ENCODE results near the gene FLOT1. TPM values are rescaled to one million over a fixed set of nuclear protein-coding genes. Genes with fewer than 3 reads are reported as not detected.

The FLOT1 gene
- total RNA-seq, 4 donors from 2014 or later, result 96.9 to 127 (median 117) TPM

DNA sequence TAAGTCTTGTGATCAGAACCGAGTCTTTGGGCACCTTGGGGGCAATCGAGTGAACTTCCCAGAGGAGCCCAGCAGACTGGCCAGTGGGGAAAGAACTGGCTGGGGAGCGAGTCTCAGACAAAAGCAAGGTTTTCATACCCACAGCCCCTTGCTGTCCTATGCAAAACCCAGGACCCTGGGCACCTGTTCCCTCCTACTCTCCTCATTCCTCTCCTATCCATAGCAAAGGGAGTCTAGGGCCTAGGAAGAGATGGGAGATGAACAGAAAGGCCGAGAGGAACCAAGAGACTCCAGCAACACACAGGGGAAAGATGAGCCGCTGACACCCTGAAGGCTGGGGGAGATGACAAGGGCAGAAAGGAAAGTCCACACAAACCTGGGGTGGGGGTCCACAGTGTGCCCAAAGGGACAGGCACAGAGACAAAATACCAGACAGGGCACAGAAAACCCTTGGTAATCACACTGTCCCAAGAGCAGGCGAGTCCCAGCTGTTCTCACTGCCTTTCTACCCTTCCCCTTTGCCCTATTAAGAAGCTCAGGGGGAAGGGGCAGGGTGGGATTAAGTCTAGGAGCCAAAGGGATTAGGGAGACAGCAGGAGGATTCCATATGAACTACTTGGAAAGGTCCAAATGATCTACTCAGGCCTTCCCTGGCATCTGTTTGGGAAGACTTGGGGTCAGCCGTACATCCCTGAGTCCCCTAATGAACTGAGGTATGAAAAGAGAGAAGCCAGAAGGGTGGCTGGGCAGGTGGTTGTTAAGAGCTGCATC lies 62.5 kb downstream of the FLOT1 start:
- no peak for TF ChIP-seq POLR2A (IDR thresholded peaks at IDR 0.05)
- TF ChIP-seq, protein P1, sequence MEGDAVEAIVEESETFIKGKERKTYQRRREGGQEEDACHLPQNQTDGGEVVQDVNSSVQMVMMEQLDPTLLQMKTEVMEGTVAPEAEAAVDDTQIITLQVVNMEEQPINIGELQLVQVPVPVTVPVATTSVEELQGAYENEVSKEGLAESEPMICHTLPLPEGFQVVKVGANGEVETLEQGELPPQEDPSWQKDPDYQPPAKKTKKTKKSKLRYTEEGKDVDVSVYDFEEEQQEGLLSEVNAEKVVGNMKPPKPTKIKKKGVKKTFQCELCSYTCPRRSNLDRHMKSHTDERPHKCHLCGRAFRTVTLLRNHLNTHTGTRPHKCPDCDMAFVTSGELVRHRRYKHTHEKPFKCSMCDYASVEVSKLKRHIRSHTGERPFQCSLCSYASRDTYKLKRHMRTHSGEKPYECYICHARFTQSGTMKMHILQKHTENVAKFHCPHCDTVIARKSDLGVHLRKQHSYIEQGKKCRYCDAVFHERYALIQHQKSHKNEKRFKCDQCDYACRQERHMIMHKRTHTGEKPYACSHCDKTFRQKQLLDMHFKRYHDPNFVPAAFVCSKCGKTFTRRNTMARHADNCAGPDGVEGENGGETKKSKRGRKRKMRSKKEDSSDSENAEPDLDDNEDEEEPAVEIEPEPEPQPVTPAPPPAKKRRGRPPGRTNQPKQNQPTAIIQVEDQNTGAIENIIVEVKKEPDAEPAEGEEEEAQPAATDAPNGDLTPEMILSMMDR (IDR thresholded peaks at IDR 0.05 in 4 of 5, conservative IDR thresholded peaks at IDR 0.05 in 1 of 5), result no peak
- Histone ChIP-seq H3K36me3 (peaks cover 0 to 28% of the 10 kb centered on the region in 2 donors), H3K9me3 (no peaks in the 10 kb centered on the region), H3K4me3 (peak overlapping the region in 1 of 4 donors; percentile 7), H3K4me1 (peaks cover 15 to 18% of the 10 kb centered on the region in 2 donors), H3K27ac (peak overlapping the region in 3 of 4 donors; percentile 25 to 51 (median 32)), H3K27me3 (no peaks in the 10 kb centered on the region)
- intact Hi-C loops (cut with DNase I; ENCODE audit: low total_unique reads), result loop anchor here (1.0 to 5.0 kb wide), 2 partner anchors 42 to 407 kb away; no protein-coding TSS in a partner anchor
- no peak for ATAC-seq
- in situ Hi-C loops (cut with MboI; ENCODE audit: low sequenced_read_pairs in 4 of 4), result loop anchor here (5.0 to 10.0 kb wide), 2 partner anchors 42 to 145 kb away; partner anchors contain the start of gene TUBB (in 4 of the 4)
- DNase-seq, result no peak

DNA sequence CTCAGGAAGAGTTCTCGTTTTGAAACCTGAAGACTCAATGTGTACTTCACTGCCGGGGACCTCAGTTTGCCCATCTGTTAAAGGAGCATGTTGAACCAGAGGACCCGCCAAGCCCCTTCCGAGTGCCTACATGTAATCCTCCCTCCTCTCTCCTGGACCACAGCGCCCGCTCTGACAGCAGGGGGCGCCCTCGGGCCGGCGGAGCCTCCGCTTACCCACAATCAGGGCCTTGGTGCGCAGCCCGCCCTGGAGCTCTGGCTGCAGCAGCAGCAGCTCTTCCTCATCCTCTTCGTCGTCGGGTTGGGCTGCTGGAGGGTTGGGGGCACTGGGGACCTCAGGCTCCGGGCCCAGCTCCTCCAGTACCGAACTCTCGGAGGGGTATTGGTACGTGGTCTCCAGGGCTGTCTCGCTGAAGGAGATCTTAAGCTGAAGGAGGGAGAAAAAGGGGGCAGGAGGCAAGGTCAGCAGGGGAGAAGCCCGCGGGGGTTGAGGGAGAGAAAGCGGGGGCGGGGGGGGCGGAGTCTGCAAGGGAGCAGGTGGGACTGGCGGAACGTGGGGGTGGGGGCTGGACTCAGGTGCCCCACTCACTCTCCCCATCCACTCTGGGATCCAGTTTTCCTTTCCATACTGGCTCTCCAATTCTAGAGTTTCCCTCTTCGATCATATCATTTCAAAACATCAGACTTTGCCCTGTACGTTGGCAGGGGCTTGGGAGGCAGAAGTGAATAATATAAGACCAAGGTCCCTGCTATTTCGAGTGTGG lies 63.3 kb downstream of the FLOT1 start:
- H3K9me3 ChIP-seq, result no peaks in the 10 kb centered on the region
- H3K4me1 ChIP-seq, result peaks cover 15 to 18% of the 10 kb centered on the region in 2 donors
- in situ Hi-C loops (cut with MboI; ENCODE audit: low sequenced_read_pairs in 4 of 4) (loop anchor here in 1 of 4 donors (5.0 kb wide), 1 partner anchor 43 kb away; the partner anchor contains the start of gene TUBB), intact Hi-C loops (cut with DNase I; ENCODE audit: low total_unique reads) (loop anchor here (1.0 to 5.0 kb wide), 2 partner anchors 43 to 408 kb away; no protein-coding TSS in a partner anchor)
- peaks cover 0 to 28% of the 10 kb centered on the region in 2 donors for H3K36me3 ChIP-seq
- no peaks in the 10 kb centered on the region for H3K27me3 ChIP-seq
- peak overlapping the region in 1 of 4 donors; percentile 7 for H3K4me3 ChIP-seq
- TF ChIP-seq, protein P1 (IDR thresholded peaks at IDR 0.05 in 4 of 5, conservative IDR thresholded peaks at IDR 0.05 in 1 of 5), result peak; percentile 94 to 98 (median 98)
- no peak for TF ChIP-seq POLR2A (IDR thresholded peaks at IDR 0.05)
- peak overlapping the region in 3 of 4 donors; percentile 25 to 51 (median 38) for H3K27ac ChIP-seq
- ATAC-seq, result peak; percentile 76 to 83
- peak; percentile 68 to 79 for DNase-seq

Other genes starting within 250 kb of the FLOT1 start
- 10 to 100 TPM; 13.2 to 16.0 (median 14.9) TPM for gene GNL1, start 186.2 kb downstream of the FLOT1 start, total RNA-seq
- gene PRR3, start 185.4 kb downstream of the FLOT1 start, total RNA-seq, result 1 to 10 TPM in 3 of 4 donors, under 1 TPM in 1; 0.75 to 1.6 (median 1.3) TPM
- gene ABCF1, start 171.2 kb downstream of the FLOT1 start, total RNA-seq, result 100 to 1,000 TPM in 3 of 4 donors, 10 to 100 TPM in 1; 55.8 to 122 (median 111) TPM
- 10 to 100 TPM; 24.1 to 31.5 (median 27.0) TPM for gene PPP1R10, start 125.4 kb downstream of the FLOT1 start, total RNA-seq
- gene MRPS18B, start 124.8 kb downstream of the FLOT1 start, total RNA-seq, result 100 to 1,000 TPM; 155 to 211 (median 167) TPM
- gene ATAT1, start 115.8 kb downstream of the FLOT1 start, total RNA-seq, result 1 to 10 TPM in 2 of 4 donors, under 1 TPM in 2; 0.73 to 7.8 (median 1.7) TPM
- gene C6orf136, start 95.6 kb downstream of the FLOT1 start, total RNA-seq, result 10 to 100 TPM; 11.2 to 24.9 (median 19.8) TPM
- gene DHX16, start 69.7 kb downstream of the FLOT1 start, total RNA-seq, result 10 to 100 TPM; 39.1 to 74.8 (median 49.4) TPM
- 10 to 100 TPM in 3 of 4 donors, 1 to 10 TPM in 1; 4.4 to 16.9 (median 12.4) TPM for gene PPP1R18, start 56.0 kb downstream of the FLOT1 start, total RNA-seq
- gene NRM, start 51.7 kb downstream of the FLOT1 start, total RNA-seq, result 1 to 10 TPM in 3 of 4 donors, under 1 TPM in 1; 0.32 to 2.0 (median 1.4) TPM
- gene MDC1, start 25.4 kb downstream of the FLOT1 start, total RNA-seq, result 1 to 10 TPM; 3.6 to 8.9 (median 6.2) TPM
- 100 to 1,000 TPM in 3 of 4 donors, 10 to 100 TPM in 1; 79.7 to 294 (median 193) TPM for gene TUBB, start 22.3 kb downstream of the FLOT1 start, total RNA-seq
- 1 to 10 TPM in 3 of 4 donors, under 1 TPM in 1; 0.24 to 2.0 (median 1.4) TPM for gene IER3, start 1.9 kb upstream of the FLOT1 start, total RNA-seq
- gene DDR1, start 141.8 kb upstream of the FLOT1 start, total RNA-seq, result 10 to 100 TPM; 20.0 to 62.2 (median 59.3) TPM
- 10 to 100 TPM in 1 of 4 donors, 1 to 10 TPM in 3; 5.7 to 20.7 (median 7.5) TPM for gene GTF2H4, start 165.5 kb upstream of the FLOT1 start, total RNA-seq
- gene VARS2, start 171.6 kb upstream of the FLOT1 start, total RNA-seq, result 10 to 100 TPM; 16.0 to 38.5 (median 19.3) TPM
- not detected for gene SFTA2, start 189.5 kb upstream of the FLOT1 start, total RNA-seq
- not detected for gene MUCL3, start 198.3 kb upstream of the FLOT1 start, total RNA-seq
- gene MUC21, start 241.0 kb upstream of the FLOT1 start, total RNA-seq, result not detected